Muscle of arm (tissue), 12 donors: ENCODE results near the gene NDOR1. TPM values are rescaled to one million over a fixed set of nuclear protein-coding genes. Genes with fewer than 3 reads are reported as not detected.

Source experiments
- DNase-seq: peaks from one replicate; pipeline ENCODE4 v3.0.0-alpha.2; 2013
- polyA plus RNA-seq, 12 donors: library from polyadenylated mRNA; unstranded; fragments of 120-200 nt; gene quantifications; one replicate each; pipeline ENCODE4 v1.2.1, GENCODE V29; 2013; ENCODE audit not compliant: insufficient read length in 12 of 12

NDOR1 gene
- polyA plus RNA-seq, 12 donors: 4.9 to 13.3 (median 6.9) TPM; not detected in 1

- no peak for DNase-seq
These were observed 38.2 kb upstream of the NDOR1 start for GRCh38 chr9:137167277-137167746.

GRCh38 chr9:137167747-137168572 is 37.5 kb upstream of the NDOR1 start:
- DNase-seq: no peak

GRCh38 chr9:137168573-137168903 is 37.0 kb upstream of the NDOR1 start:
- DNase-seq: no peak

GRCh38 chr9:137168904-137169856 is 36.3 kb upstream of the NDOR1 start:
- peak; percentile 25 for DNase-seq

GRCh38 chr9:137169896-137170358 is 35.6 kb upstream of the NDOR1 start, which contains the start of gene LRRC26:
LRRC26 (minus strand) TSS chr9:137170051; CDS start chr9:137169943, 108 bp downstream.
- no peak for DNase-seq

GRCh38 chr9:137170486-137171148 is 34.9 kb upstream of the NDOR1 start:
- no peak for DNase-seq

GRCh38 chr9:137171149-137171900 is 34.2 kb upstream of the NDOR1 start:
- no peak for DNase-seq

- no peak for DNase-seq
These were observed 32.4 kb upstream of the NDOR1 start for GRCh38 chr9:137172901-137173795.

GRCh38 chr9:137173796-137174664 is 31.5 kb upstream of the NDOR1 start:
- no peak for DNase-seq

- DNase-seq: no peak
These were observed 30.7 kb upstream of the NDOR1 start for GRCh38 chr9:137174722-137175293.

- DNase-seq: no peak
These were observed 30.0 kb upstream of the NDOR1 start for GRCh38 chr9:137175345-137175961.

GRCh38 chr9:137176302-137177182 is 29.0 kb upstream of the NDOR1 start:
- DNase-seq: no peak

GRCh38 chr9:137178201-137178938 is 27.1 kb upstream of the NDOR1 start:
- no peak for DNase-seq

GRCh38 chr9:137178939-137179630 is 26.4 kb upstream of the NDOR1 start:
- DNase-seq: no peak

- DNase-seq: no peak
These were observed 25.7 kb upstream of the NDOR1 start for GRCh38 chr9:137179761-137180160.

GRCh38 chr9:137180491-137180890 is 25.0 kb upstream of the NDOR1 start:
- no peak for DNase-seq
